WTC11 (cell line): ENCODE data around the gene KLHL26. TPM values are rescaled to one million over a fixed set of nuclear protein-coding genes. Genes with fewer than 3 reads are reported as not detected.

Experiments used
- total RNA-seq: library from RNA; stranded (reverse); gene quantifications from 3 replicates; pipeline ENCODE4 v1.2.3, GENCODE V29; 2021

Gene KLHL26
- total RNA-seq, 1 experiment from 2014 or later: 13.1 TPM

Other genes starting within 250 kb of the KLHL26 start
- gene LRRC25, start 239.4 kb upstream of the KLHL26 start, total RNA-seq: 0.07 to 0.31 TPM (median 0.18 TPM) in 3 replicates
- 44.5 to 51.2 TPM (median 47.4 TPM) in 3 replicates for gene SSBP4, start 217.6 kb upstream of the KLHL26 start, total RNA-seq
- gene ISYNA1, start 198.9 kb upstream of the KLHL26 start, total RNA-seq: 236 to 310 TPM (median 307 TPM) in 3 replicates
- gene ELL, start 115.0 kb upstream of the KLHL26 start, total RNA-seq: 11.6 to 17.3 TPM (median 13.1 TPM) in 3 replicates
- gene FKBP8, start 93.5 kb upstream of the KLHL26 start, total RNA-seq: 345 to 423 TPM (median 410 TPM) in 3 replicates
- 136 to 155 TPM (median 154 TPM) in 3 replicates for gene KXD1, start 79.2 kb upstream of the KLHL26 start, total RNA-seq
- gene UBA52, start 65.2 kb upstream of the KLHL26 start, total RNA-seq: 1,300 to 1,361 TPM (median 1,328 TPM) in 3 replicates
- 90.2 to 107 TPM (median 99.0 TPM) in 3 replicates for gene REX1BD, start 48.2 kb upstream of the KLHL26 start, total RNA-seq
- gene CRLF1, start 30.2 kb upstream of the KLHL26 start, total RNA-seq: 36.4 to 55.8 TPM (median 51.4 TPM) in 3 replicates
- gene TMEM59L, start 24.2 kb upstream of the KLHL26 start, total RNA-seq: 14.8 to 30.0 TPM (median 27.3 TPM) in 3 replicates
- 12.3 to 17.0 TPM (median 16.3 TPM) in 3 replicates for gene CRTC1, start 46.7 kb downstream of the KLHL26 start, total RNA-seq
- gene COMP, start 154.3 kb downstream of the KLHL26 start, total RNA-seq: 0.13 to 0.18 TPM (median 0.16 TPM) in 3 replicates
- 77.3 to 82.5 TPM (median 81.9 TPM) in 3 replicates for gene UPF1, start 194.9 kb downstream of the KLHL26 start, total RNA-seq